KBM-7 (cell line): Measurements from ENCODE around the gene TIMM8B.
"Not testable (repeated sequence)": the region's sequence is repeated elsewhere in the genome, so short reads cannot be mapped to it uniquely, and the experiment has no call there.

Experiments used
- DNase-seq: peaks from one replicate; pipeline ENCODE4 v3.0.0-alpha.2; 2015
- in situ Hi-C: fragments of 300-500 bp; cut with MboI; formaldehyde crosslinking; loops from 2 replicates; pipeline ENCODE4 v1.14.3; 2020; ENCODE audit warnings: low sequenced_read_pairs, low pct_unique_long_range_greater_than_20kb, mixed read lengths

Gene TIMM8B

GRCh38 chr11:112087212-112087611, 656 bp upstream of the TIMM8B start:
- in situ Hi-C loops, result no loop called here
- DNase-seq, result no peak

DNA sequence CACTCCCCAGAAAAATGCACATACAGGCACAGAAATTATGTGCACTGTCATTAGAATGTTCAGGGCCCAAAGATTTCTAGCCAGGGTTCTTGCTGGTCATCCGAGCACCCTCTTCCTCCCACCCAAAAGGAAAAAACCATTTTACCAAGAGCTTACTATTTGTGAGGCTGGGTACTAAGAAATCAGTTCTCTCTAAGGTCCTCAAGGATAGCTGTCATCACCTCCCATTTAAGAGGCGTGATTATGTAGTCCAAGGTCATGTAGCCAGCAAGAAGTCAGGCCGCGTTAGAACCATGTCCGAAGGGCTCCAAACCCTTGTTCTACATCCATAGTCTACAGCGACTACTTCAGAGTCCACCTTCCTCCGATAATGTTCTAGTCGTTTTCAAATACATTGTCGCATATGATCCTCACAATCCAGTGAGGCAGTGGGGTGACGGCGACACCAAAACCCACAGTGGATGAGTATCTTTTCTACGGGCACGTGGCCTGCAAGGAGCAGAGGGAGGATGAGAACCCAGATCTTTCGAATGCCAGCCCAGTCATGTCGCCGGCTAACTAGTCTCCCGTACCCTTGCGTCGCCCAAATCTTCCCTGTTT, 634 bp downstream of the TIMM8B start:
- DNase-seq, result no peak
- in situ Hi-C loops, result no loop called here

DNA sequence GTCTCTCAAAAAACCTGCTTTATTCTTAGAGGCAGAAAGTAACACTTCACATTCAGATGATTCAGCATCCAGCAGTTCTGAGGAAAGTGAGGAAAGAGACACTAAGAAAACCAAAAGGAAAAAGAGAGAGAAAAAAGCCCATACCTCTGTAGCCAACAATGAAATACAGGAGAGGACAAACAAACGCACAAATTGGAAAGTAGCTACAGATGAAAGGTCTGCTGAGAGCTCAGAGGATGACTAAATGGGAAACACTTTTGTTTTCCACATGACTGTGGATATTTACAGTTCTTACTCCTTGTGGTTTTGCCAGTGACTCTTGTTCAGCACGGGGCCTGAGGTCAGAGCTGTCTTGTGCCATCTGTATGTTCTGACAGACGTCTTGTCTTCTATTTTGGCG, 3.8 kb downstream of the TIMM8B start:
- in situ Hi-C loops, result no loop called here

DNA sequence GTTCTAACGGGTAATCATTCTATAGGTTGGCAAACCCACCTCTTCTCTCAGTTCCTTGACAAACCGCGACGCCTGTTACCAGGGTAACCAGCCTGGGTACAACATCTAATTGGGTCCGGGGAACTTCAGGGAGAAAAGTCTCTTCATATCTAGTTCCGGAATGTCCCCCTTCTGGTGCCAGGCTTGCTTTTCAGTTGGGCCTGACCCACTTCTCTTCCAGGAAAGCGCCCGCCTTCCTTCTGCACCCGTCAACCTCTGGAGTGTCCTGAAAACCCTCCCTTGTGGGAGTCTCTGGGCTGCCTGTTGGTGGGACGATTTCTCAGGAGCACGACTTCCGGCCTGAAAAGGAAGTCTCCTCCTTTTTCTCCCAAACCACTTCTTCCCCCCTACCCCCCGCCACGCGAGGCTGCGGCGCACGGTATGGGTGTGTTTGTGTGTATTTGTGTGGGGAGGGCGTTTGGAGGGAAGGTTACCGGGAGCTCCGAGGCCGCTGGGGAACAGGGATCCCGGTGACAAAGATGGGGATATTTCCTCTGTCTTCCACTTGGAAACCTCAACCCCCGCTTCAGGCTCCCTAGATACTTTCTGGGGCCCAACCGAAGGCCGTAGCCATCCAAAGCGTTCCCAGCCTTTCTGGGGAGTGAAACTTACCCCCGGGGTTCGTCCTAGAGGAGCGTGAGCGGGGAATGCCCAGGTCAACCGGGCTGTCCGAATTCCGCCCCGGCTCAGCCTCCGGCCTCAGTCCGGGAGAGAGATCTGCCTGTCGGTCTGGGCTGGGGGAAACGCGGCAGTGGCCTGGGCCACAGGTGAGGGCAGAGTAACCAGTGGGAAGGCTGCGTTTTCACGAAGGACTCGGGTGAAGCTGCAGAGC, 12.4 kb downstream of the TIMM8B start, which contains the start of the genes NKAPD1 and PIH1D2:
TSS of gene NKAPD1 (plus strand) at position 359 of the 871 bp plus-strand sequence. CDS start 1,276 bp downstream, outside the sequence.
TSS of gene PIH1D2 (minus strand) at position 77 of the 871 bp plus-strand sequence. CDS start 843 bp downstream, outside the sequence.
- in situ Hi-C loops, result no loop called here
- peak; percentile 92 for DNase-seq

More for the DNA sequence above, 3.8 kb downstream of the TIMM8B start:
- DNase-seq, result no peak

- in situ Hi-C loops, result no loop called here
- no peak for DNase-seq
These were observed 23.6 kb downstream of the TIMM8B start for GRCh38 chr11:112062923-112063322.

DNA sequence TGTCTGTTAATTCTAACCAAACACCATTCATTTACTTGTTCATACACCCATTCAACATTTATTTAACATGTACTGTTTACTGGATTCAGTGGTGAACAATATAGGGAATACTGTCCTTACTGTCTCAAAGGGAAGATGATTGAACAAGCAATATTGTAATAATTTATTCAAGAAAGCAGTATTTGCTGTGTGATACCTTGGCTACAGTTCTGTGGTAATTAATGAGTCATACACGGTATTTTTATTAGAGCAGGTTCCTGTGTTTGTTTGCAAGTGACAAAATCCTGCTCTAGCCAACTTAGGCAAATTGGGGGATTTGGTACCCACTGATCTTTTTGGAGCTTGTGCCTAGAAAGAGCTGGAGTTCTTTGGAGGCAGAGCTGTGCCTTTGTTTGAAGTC, 28.5 kb downstream of the TIMM8B start:
- no peak for DNase-seq
- in situ Hi-C loops, result no loop called here

DNA sequence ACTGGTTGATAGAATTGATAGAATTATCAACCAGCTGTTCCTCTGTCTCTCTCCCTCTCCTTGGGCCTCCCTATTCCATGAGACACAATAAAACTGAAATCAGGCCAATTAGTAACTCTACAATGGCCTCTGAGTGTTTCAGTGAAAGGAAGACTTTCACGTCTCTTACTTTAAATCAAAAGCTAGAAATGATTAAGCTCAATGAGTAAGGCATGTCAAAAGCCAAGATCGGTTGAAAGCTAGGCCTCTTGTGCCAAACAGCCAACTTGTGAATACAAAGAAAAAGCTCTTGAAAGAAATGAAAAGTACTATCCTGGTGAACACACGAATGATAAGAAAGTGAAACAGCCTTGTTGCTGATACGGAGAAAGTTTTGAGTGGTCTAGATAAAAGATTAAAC, 29.4 kb downstream of the TIMM8B start:
- in situ Hi-C loops, result no loop called here
- DNase-seq, result no peak

DNA sequence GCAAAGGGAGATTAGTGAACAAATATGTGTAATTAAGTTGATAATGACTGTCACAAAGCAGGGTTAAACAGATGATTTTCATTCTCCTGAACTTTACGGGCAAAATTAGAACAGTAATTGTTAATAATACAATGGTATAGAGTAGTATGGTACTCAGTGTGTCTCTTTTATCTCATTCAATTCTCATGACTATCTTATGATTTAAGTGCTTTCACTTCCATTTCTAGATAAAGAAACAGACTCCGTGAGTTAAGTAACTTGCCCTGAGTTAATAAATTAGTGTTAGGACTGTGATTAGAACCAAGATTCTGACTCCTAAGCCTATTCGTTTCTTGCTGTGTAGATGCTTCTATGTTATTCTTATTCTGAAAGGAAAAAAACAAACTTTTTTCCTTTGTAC, 34.8 kb downstream of the TIMM8B start:
- DNase-seq, result no peak
- in situ Hi-C loops, result no loop called here

DNA sequence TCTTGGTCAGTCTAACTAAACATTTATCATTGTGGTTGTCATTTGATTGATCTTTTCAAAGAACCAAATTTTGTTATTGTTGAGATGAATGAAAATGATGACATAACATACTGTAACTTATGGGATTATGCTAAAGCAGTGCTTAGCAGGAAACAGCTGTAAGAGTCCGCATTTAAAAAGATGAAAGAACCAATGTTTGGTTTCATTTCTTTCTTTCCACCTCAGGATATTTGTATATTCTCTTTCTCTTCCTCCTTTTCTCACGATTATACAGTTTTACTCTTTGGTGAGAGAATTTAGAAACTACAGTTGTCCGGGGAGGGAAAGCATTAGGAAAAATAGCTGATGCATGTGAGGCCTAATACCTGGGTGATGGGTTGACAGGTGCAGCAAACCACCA, 35.8 kb downstream of the TIMM8B start:
- no peak for DNase-seq
- in situ Hi-C loops, result no loop called here

GRCh38 chr11:112049777-112050176, 36.8 kb downstream of the TIMM8B start:
- in situ Hi-C loops, result no loop called here

GRCh38 chr11:112048256-112048655, 38.3 kb downstream of the TIMM8B start:
- in situ Hi-C loops, DNase-seq: not testable (repeated sequence)

More at GRCh38 chr11:112049777-112050176, 36.8 kb downstream of the TIMM8B start:
- no peak for DNase-seq

DNA sequence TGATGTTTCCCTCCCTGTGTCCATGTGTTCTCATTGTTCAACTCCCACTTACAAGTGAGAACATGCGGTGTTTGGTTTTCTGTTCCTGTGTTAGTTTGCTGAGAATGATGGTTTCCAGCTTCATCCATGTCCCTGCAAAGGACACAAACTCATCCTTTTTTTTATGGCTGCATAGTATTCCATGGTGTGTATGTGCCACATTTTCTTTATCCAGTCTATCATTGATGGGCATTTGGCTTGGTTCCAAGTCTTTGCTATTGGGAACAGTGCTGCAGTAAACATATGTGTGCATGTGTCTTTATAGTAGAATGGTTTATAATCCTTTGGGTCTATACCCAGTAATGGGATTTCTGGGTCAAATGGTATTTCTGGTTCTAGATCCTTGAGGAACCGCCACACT, 39.9 kb downstream of the TIMM8B start:
- DNase-seq, in situ Hi-C loops: not testable (repeated sequence)

- no peak for DNase-seq
- in situ Hi-C loops, result no loop called here
These were observed 41.6 kb downstream of the TIMM8B start for GRCh38 chr11:112044961-112045360.

DNA sequence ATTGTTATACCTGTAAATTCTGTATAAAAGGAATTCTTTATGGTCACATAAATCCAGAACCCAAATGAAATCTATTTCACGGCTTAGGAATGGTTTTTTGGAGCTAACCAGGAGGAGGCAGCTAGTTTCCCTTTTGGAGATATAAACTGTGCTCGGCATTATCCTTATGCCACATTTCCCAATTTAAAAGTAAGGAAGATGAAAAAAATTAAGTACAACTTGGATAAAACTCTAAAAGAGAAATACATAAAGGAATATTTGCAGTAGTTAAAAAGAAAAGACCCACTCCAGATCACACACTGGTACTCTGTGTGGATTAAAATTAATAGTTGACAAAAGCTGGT, 43.6 kb downstream of the TIMM8B start:
- DNase-seq, result no peak

DNA sequence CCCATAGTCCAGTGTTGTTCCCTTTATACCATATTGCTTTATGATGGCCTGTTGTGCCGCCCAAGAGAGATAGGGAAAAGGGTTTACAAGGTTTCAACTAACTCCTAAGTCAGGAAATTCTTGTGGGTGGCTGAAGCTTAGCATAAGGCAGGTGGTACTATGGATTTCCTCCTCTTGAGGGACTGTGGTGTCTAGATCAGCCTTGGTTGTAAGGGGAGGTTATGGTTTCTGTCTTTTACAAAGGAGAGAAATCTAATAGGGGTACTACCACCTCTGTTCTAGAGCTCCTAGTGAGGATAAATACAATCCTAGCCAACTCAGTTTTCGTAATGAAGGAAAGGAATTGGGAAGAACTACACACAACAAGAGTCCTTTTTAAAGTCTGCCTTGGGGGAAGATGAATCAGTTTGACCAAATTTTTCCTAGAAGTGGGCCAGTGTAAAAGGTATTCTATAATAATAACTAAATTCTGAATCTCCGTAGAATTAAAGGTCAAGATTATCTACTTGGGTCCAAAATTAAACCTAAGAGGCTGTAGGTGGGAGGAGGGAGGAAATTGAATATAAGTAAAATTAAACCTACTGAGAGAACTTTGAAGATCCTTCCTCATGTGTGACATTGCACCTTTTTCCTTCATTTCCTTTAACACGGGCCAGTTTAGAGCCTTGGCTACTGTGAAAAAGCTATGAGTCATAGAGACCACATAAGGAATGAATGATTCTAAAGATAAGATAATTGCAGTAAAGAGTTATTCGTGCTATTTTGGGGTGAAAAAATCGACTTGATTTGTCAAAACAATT, 44.2 kb downstream of the TIMM8B start:
- in situ Hi-C loops, result no loop called here
- peak; percentile 54 for DNase-seq

More for the DNA sequence above, 43.6 kb downstream of the TIMM8B start:
- in situ Hi-C loops, result no loop called here

DNA sequence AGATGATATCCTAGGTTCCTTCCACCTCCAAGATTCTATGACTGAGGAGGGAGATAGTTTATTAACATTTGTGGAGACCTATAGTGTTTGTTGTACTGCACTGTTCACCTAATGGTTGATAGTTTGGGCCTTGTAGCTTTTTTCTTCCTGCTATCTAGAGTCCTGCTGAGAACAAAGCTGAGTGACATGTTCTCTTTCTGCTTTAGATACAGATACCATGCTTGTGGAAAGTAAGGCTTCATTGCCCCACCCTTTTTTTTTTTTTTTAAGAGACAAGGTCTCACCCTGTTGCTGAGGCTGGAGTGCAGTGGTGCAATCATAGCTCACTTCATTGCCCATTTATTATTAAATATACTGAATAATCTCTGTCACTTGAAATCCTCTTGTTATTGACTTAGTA, 49.0 kb downstream of the TIMM8B start:
- in situ Hi-C loops, result no loop called here

More for the DNA sequence above, 49.0 kb downstream of the TIMM8B start:
- DNase-seq, result no peak
